Measurements from ENCODE around the gene RTCA. TPM values are rescaled to one million over a fixed set of nuclear protein-coding genes. Genes with fewer than 3 reads are reported as not detected.

The RTCA gene
- total RNA-seq, 1 experiment from 2014 or later: 33.6 TPM

GRCh38 chr1:100306735-100307313 is 40.8 kb downstream of the RTCA start:
- Histone ChIP-seq H3K56ac (ENCODE audit: insufficient read length, low read depth, low read length) (no peak overlapping the region), H2BK12ac (ENCODE audit: insufficient read length, low read depth, low read length) (no peak overlapping the region), H2AFZ (ENCODE audit: low read length) (no peak overlapping the region), H4K91ac (ENCODE audit: insufficient read length, low read depth, low read length) (no peak overlapping the region), H3K23ac (ENCODE audit: insufficient read length, low read depth, low read length) (no peak overlapping the region), H3K4me1 (ENCODE audit: insufficient read depth, low read length) (0 out of 2 replicates have a peak, but pooled peaks cover 3% of the 10 kb centered on the region), H3K14ac (ENCODE audit: insufficient read depth, low read length) (no peak overlapping the region), H2BK15ac (ENCODE audit: low read depth, low read length) (no peak overlapping the region), H3T11ph (ENCODE audit: low read length) (no peak overlapping the region), H3K27me3 (ENCODE audit: insufficient read depth, low read length) (no peaks in the 10 kb centered on the region), H2BK5ac (ENCODE audit: insufficient read length, low read length) (no peak overlapping the region), H2BK20ac (ENCODE audit: low read depth, low read length, poor library complexity, severe bottlenecking) (no peak overlapping the region), H4K20me1 (ENCODE audit: control insufficient read depth, insufficient read depth, insufficient read length) (no peaks in the 10 kb centered on the region), H3K23me2 (ENCODE audit: insufficient read length, low read depth, low read length, poor library complexity, severe bottlenecking) (no peaks in the 10 kb centered on the region), H3K4ac (ENCODE audit: low read depth, low read length) (no peak overlapping the region), H4K8ac (replicated peaks; ENCODE audit: insufficient read length, low read depth, low read length) (no peak overlapping the region), H3K4me2 (ENCODE audit: insufficient read depth, insufficient read length, low read length) (no peak overlapping the region), H3K27ac (ENCODE audit: insufficient read length, low read depth, low read length) (no peak overlapping the region), H3K9ac (ENCODE audit: extremely low read depth, insufficient read length, low read length) (no peak overlapping the region), H2AK5ac (ENCODE audit: insufficient read length, low read length) (no peak overlapping the region), H4K5ac (ENCODE audit: insufficient read length, low read depth, low read length) (no peak overlapping the region), H2BK120ac (ENCODE audit: low read depth, low read length, poor library complexity, severe bottlenecking) (no peak overlapping the region), H3K79me1 (ENCODE audit: insufficient read depth, low read depth, low read length, poor library complexity, severe bottlenecking) (no peaks in the 10 kb centered on the region), H3K79me2 (ENCODE audit: insufficient read depth, low read length) (no peaks in the 10 kb centered on the region), H3K18ac (ENCODE audit: insufficient read length, low read depth, low read length) (no peak overlapping the region), H3K9me3 (ENCODE audit: control insufficient read depth, low read depth, low read length) (no peaks in the 10 kb centered on the region)
- H3K9me3 Mint-ChIP-seq: no peaks in the 10 kb centered on the region; a peak in 1 of 5 replicates
- DNase-seq: no peak
- H3K4me1 Mint-ChIP-seq: peaks cover 11 to 13% of the 10 kb centered on the region in 2 experiments
- H3K4me3 Mint-ChIP-seq: no peak overlapping the region
- no peak overlapping the region for H3K27ac Mint-ChIP-seq
- peaks cover 0 to 4% (median 0%) of the 10 kb centered on the region in 3 experiments; a peak in 2 of 7 replicates for H3K36me3 Mint-ChIP-seq (ENCODE audit: insufficient read depth in 1 of 3, low read depth in 3 of 3)
- TF ChIP-seq, protein P1, sequence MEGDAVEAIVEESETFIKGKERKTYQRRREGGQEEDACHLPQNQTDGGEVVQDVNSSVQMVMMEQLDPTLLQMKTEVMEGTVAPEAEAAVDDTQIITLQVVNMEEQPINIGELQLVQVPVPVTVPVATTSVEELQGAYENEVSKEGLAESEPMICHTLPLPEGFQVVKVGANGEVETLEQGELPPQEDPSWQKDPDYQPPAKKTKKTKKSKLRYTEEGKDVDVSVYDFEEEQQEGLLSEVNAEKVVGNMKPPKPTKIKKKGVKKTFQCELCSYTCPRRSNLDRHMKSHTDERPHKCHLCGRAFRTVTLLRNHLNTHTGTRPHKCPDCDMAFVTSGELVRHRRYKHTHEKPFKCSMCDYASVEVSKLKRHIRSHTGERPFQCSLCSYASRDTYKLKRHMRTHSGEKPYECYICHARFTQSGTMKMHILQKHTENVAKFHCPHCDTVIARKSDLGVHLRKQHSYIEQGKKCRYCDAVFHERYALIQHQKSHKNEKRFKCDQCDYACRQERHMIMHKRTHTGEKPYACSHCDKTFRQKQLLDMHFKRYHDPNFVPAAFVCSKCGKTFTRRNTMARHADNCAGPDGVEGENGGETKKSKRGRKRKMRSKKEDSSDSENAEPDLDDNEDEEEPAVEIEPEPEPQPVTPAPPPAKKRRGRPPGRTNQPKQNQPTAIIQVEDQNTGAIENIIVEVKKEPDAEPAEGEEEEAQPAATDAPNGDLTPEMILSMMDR (conservative IDR thresholded peaks at IDR 0.05): no peak
- H3K27me3 Mint-ChIP-seq (ENCODE audit: low read depth): no peaks in the 10 kb centered on the region
- WGBS (ENCODE audit: extremely low coverage, insufficient read length, low lambda C conversion rate): no CpG with 5 or more reads among the region's 2 CpGs
